OCI-M2 (cell line): ENCODE measurements around the gene PRKCSH.
"Not testable (repeated sequence)": the region's sequence is repeated elsewhere in the genome, so short reads cannot be mapped to it uniquely, and the experiment has no call there.

Experiments used
- DNase-seq: peaks from one replicate; lab custom pipeline; 2025; ENCODE audit not compliant: unreplicated experiment; lab: John Stamatoyannopoulos, UW

Gene PRKCSH

GRCh38 chr19:11435057-11435832 lies at the start of gene PRKCSH, which contains the start of gene ODAD3:
TSS of gene PRKCSH (plus strand) at chr19:11435635. CDS start at chr19:11436118, 483 bp downstream.
TSS of gene ODAD3 (minus strand) at chr19:11435121. CDS start at chr19:11435016, 105 bp downstream.
- DNase-seq: peak; percentile 100

- no peak for DNase-seq
Measured at GRCh38 chr19:11387162-11388034, 48.0 kb upstream of the PRKCSH start.

- no peak for DNase-seq
Measured at GRCh38 chr19:11390359-11390758, 45.1 kb upstream of the PRKCSH start.

GRCh38 chr19:11390933-11391680 lies 44.3 kb upstream of the PRKCSH start:
- DNase-seq: no peak

GRCh38 chr19:11397089-11397610 lies 38.3 kb upstream of the PRKCSH start:
- DNase-seq: no peak

GRCh38 chr19:11399667-11400066 lies 35.8 kb upstream of the PRKCSH start:
- DNase-seq: no peak

- no peak for DNase-seq
Measured at GRCh38 chr19:11400798-11401197, 34.6 kb upstream of the PRKCSH start.

- DNase-seq: no peak
Measured at GRCh38 chr19:11401808-11402543, 33.5 kb upstream of the PRKCSH start.

GRCh38 chr19:11404588-11405222 lies 30.7 kb upstream of the PRKCSH start:
- no peak for DNase-seq

GRCh38 chr19:11405846-11406643 lies 29.4 kb upstream of the PRKCSH start:
- no peak for DNase-seq

- DNase-seq: not testable (repeated sequence)
Measured at GRCh38 chr19:11406703-11407236, 28.7 kb upstream of the PRKCSH start.

- DNase-seq: no peak
Measured at GRCh38 chr19:11408591-11408990, 26.8 kb upstream of the PRKCSH start.

- DNase-seq: no peak
Measured at GRCh38 chr19:11410682-11411081, 24.8 kb upstream of the PRKCSH start.

GRCh38 chr19:11414544-11414943 lies 20.9 kb upstream of the PRKCSH start:
- no peak for DNase-seq

GRCh38 chr19:11416346-11417052 lies 18.9 kb upstream of the PRKCSH start:
- DNase-seq: no peak

GRCh38 chr19:11418094-11418548 lies 17.3 kb upstream of the PRKCSH start:
- no peak for DNase-seq

- DNase-seq: no peak
Measured at GRCh38 chr19:11418549-11419506, 16.6 kb upstream of the PRKCSH start, which contains the start of gene RGL3. TSS of gene RGL3 (minus strand) at chr19:11419314. CDS start at chr19:11419278, 36 bp downstream.
